NCI-H1417 treated with DMSO at 0.1 percent for 48 hours (cell line): ENCODE results near the gene ANTXR1.

ENCODE experiments used
- DNase-seq: peaks from one replicate; lab custom pipeline; 2025; lab: John Stamatoyannopoulos, UW

ANTXR1 gene

GRCh38 chr2:69074918-69075317, 61.9 kb downstream of the ANTXR1 start:
- DNase-seq, result no peak

GRCh38 chr2:69075486-69075885, 62.5 kb downstream of the ANTXR1 start:
- no peak for DNase-seq

- DNase-seq, result no peak
These were observed 63.6 kb downstream of the ANTXR1 start for GRCh38 chr2:69076601-69077000.

GRCh38 chr2:69077252-69077950, 64.4 kb downstream of the ANTXR1 start:
- DNase-seq, result no peak

- no peak for DNase-seq
These were observed 67.1 kb downstream of the ANTXR1 start for GRCh38 chr2:69080071-69080470.

GRCh38 chr2:69081001-69081580, 68.1 kb downstream of the ANTXR1 start:
- DNase-seq, result no peak

- DNase-seq, result no peak
These were observed 68.8 kb downstream of the ANTXR1 start for GRCh38 chr2:69081757-69082156.

GRCh38 chr2:69082430-69082997, 69.5 kb downstream of the ANTXR1 start:
- DNase-seq, result no peak

- no peak for DNase-seq
These were observed 70.3 kb downstream of the ANTXR1 start for GRCh38 chr2:69083235-69083748.

- no peak for DNase-seq
These were observed 71.5 kb downstream of the ANTXR1 start for GRCh38 chr2:69084492-69084891.

GRCh38 chr2:69086466-69086865, 73.5 kb downstream of the ANTXR1 start:
- no peak for DNase-seq

- DNase-seq, result no peak
These were observed 74.4 kb downstream of the ANTXR1 start for GRCh38 chr2:69087211-69087911.

- DNase-seq, result no peak
These were observed 74.9 kb downstream of the ANTXR1 start for GRCh38 chr2:69087912-69088240.

GRCh38 chr2:69088466-69088865, 75.5 kb downstream of the ANTXR1 start:
- no peak for DNase-seq

GRCh38 chr2:69089266-69089665, 76.3 kb downstream of the ANTXR1 start:
- no peak for DNase-seq

GRCh38 chr2:69089998-69090397, 77.0 kb downstream of the ANTXR1 start:
- no peak for DNase-seq

- no peak for DNase-seq
These were observed 77.8 kb downstream of the ANTXR1 start for GRCh38 chr2:69090820-69091219.

- DNase-seq, result no peak
These were observed 79.9 kb downstream of the ANTXR1 start for GRCh38 chr2:69092857-69093256.

- no peak for DNase-seq
These were observed 82.3 kb downstream of the ANTXR1 start for GRCh38 chr2:69095305-69095704.

- no peak for DNase-seq
These were observed 83.5 kb downstream of the ANTXR1 start for GRCh38 chr2:69096326-69097095.

GRCh38 chr2:69097148-69097610, 84.2 kb downstream of the ANTXR1 start:
- no peak for DNase-seq
